AG09319 (cell line): ENCODE measurements around the gene MRPS7.

Experiments
- DNase-seq: peaks from one replicate; pipeline ENCODE4 v3.0.0-alpha.2; 2010; ENCODE audit warnings: low read depth; ENCODE audit errors: extremely low read depth
- CTCF ChIP-seq: IDR thresholded peaks from 2 replicates; pipeline ENCODE4 v1.5.1; 2011; ENCODE audit warnings: low read depth, mild to moderate bottlenecking, inconsistent platforms, low read length, moderate library complexity

The MRPS7 gene

GRCh38 chr17:75231071-75231470 lies 30.6 kb upstream of the MRPS7 start:
- TF ChIP-seq CTCF = no peak
- DNase-seq = no peak

- DNase-seq = no peak
- TF ChIP-seq CTCF = no peak
Measured at GRCh38 chr17:75231741-75232464, 29.8 kb upstream of the MRPS7 start.

- DNase-seq = no peak
- TF ChIP-seq CTCF = no peak
Measured at GRCh38 chr17:75232786-75233185, 28.9 kb upstream of the MRPS7 start.

GRCh38 chr17:75237100-75238014 lies 24.3 kb upstream of the MRPS7 start:
- TF ChIP-seq CTCF = no peak
- DNase-seq = no peak

- no peak for TF ChIP-seq CTCF
- no peak for DNase-seq
Measured at GRCh38 chr17:75238020-75238580, 23.6 kb upstream of the MRPS7 start.

- no peak for DNase-seq
- peak; percentile 86 for TF ChIP-seq CTCF
Measured at GRCh38 chr17:75238684-75239191, 22.9 kb upstream of the MRPS7 start.

GRCh38 chr17:75239214-75239613 lies 22.5 kb upstream of the MRPS7 start:
- no peak for TF ChIP-seq CTCF

More at GRCh38 chr17:75239214-75239613, 22.5 kb upstream of the MRPS7 start:
- no peak for DNase-seq
